Kidney (tissue), 14 donors: ENCODE measurements around the gene GLIPR1L1. TPM values are rescaled to one million over a fixed set of nuclear protein-coding genes. Genes with fewer than 3 reads are reported as not detected.

ENCODE experiments used
- DNase-seq, 5 donors: peaks; one replicate each; pipeline ENCODE4 v3.0.0-alpha.2; 2013 to 2020
- FAIRE-seq: peaks from 2 replicates; lab custom pipeline; 2012; peaks lifted over from hg19 to GRCh38; lab: Jason Lieb, UNC
- H3K27ac ChIP-seq, 2 donors: one replicate each; pipeline ENCODE4 v1.7.0; 2013; ENCODE audit warnings: low read depth in 2 of 2, low read length in 2 of 2, inconsistent platforms in 1 of 2
- H3K27me3 ChIP-seq: one replicate; pipeline ENCODE4 v1.7.1; 2013; ENCODE audit warnings: low read length, inconsistent platforms; ENCODE audit not compliant: control insufficient read depth, insufficient read depth
- H3K36me3 ChIP-seq, 3 donors: one replicate each; pipeline versions ENCODE4 v1.7.0 to v1.7.1; 2013; ENCODE audit warnings: low read length in 3 of 3, control low read depth in 1 of 3, inconsistent platforms in 1 of 3; ENCODE audit not compliant: insufficient read depth in 3 of 3, control insufficient read depth in 2 of 3
- H3K4me1 ChIP-seq, 3 donors: one replicate each; pipeline versions ENCODE4 v1.7.0 to v1.7.1; 2013; ENCODE audit warnings: low read length in 3 of 3, inconsistent platforms in 1 of 3, low read depth in 1 of 3; ENCODE audit not compliant: control insufficient read depth in 2 of 3, insufficient read depth in 2 of 3
- H3K4me3 ChIP-seq, 3 donors: one replicate each; pipeline versions ENCODE4 v1.7.0 to v1.8.1; 2013; ENCODE audit warnings: low read length in 3 of 3, control low read depth in 1 of 3, inconsistent platforms in 1 of 3
- H3K9ac ChIP-seq, 3 donors: one replicate each; pipeline versions ENCODE4 v1.7.0 to v1.7.1; 2013; ENCODE audit warnings: low read length in 3 of 3, control low read depth in 1 of 3, inconsistent platforms in 1 of 3
- H3K9me3 ChIP-seq, 3 donors: one replicate each; pipeline versions ENCODE4 v1.7.0 to v1.7.1; 2013; ENCODE audit warnings: low read length in 3 of 3, control low read depth in 1 of 3, inconsistent platforms in 1 of 3; ENCODE audit not compliant: control insufficient read depth in 2 of 3, insufficient read depth in 1 of 3
- CTCF ChIP-seq: IDR thresholded peaks from 3 replicates; pipeline ENCODE4 v1.5.1; 2012; ENCODE audit warnings: mild to moderate bottlenecking, moderate library complexity, borderline replicate concordance; ENCODE audit not compliant: insufficient read depth; ENCODE audit errors: extremely low read depth
- intact Hi-C: fragments of 100-400 bp; cut with DNase I; formaldehyde crosslinking; loops from one replicate; pipeline ENCODE4 v1.11.1; 2022
- polyA plus RNA-seq: library from polyadenylated mRNA; stranded (reverse); fragments of 350-450 nt; fragmentation: Illumina TruSeq; extraction: RNeasy Lipid Tissue Mini Kit (QIAGEN cat#74804); gene quantifications from one replicate; pipeline ENCODE4 v1.2.3, GENCODE V29; 2014; ENCODE audit warnings: low read depth, low replicate concordance; ENCODE audit not compliant: insufficient read depth
- total RNA-seq: library from RNA; stranded (reverse); fragmentation: NEBNext Ultra II Directional; extraction: Animal tissue kit (Norgen Biotek cat#: 25700); gene quantifications from one replicate; pipeline ENCODE4 v1.2.1, GENCODE V29; 2021
- donor health status: control.
- donor health status: control.
- donor health status: control.
- donor health status: control.
- donor health status: control.
- donor health status: DM: yes; HTN: yes; CAD: no.
- donor health status: Normal renal cell carcinoma (clear cell type).

GLIPR1L1 gene
- total and polyA plus RNA-seq, 2 donors from 2014 or later = not detected

DNA sequence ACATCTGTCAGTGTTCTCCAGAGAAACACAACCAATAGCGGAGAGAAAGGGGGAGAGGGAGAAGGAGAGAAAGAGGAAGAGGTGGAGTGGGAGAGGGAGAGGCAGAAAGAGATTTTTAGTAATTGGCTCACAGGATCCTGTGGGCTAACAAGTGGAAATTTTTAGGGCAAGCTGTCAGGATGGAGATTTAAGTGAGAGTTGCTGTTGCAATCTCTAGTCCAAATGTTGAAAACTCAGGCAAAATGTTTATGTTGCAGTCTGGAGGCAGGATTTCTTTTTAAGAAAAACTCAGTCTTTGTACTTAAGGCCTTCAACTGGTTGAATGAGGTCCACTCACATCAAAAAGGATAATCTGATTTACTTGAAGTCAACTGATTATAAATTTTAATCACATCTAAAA is 43.9 kb downstream of the GLIPR1L1 start:
- Histone ChIP-seq H3K9ac (no peak overlapping the region), H3K27me3 (no peaks in the 10 kb centered on the region), H3K4me3 (no peak overlapping the region), H3K4me1 (no peaks in the 10 kb centered on the region), H3K9me3 (no peaks in the 10 kb centered on the region), H3K36me3 (no peaks in the 10 kb centered on the region), H3K27ac (no peak overlapping the region)
- no peak for TF ChIP-seq CTCF
- DNase-seq (no peak), FAIRE-seq (no peak)
- intact Hi-C loops = no loop called here

DNA sequence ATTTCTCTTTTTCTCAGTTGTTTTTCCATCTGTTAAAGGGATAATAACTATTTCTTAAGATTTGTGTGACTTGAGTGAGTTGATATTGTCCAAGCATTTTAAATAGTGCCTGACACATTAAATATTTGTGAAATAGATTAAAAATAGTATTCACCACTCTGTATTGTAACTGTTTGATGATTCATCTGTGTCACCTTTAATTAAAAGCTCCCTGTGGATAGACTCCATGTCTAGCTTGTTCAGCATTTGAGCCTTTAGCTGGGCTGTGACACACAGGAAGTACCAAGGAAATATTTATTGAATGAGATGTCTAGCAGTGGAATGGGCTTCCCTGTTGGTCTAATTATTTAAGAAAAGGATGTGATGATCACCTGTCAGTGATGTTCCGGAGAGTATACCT is 54.6 kb downstream of the GLIPR1L1 start:
- no peak for TF ChIP-seq CTCF
- no peak overlapping the region for H3K27ac ChIP-seq

GRCh38 chr12:75389706-75390105 is 55.2 kb downstream of the GLIPR1L1 start:
- DNase-seq (no peak), FAIRE-seq (no peak)
- intact Hi-C loops = no loop called here
- peak overlapping the region in 1 of 2 donors; percentile 16 for H3K27ac ChIP-seq
- H3K4me3 ChIP-seq = peak overlapping the region in 2 of 3 donors; percentile 94 to 98
- no peaks in the 10 kb centered on the region for H3K27me3 ChIP-seq
- peaks cover 0 to 11% (median 0%) of the 10 kb centered on the region in 3 donors for H3K4me1 ChIP-seq
- TF ChIP-seq CTCF = no peak
- H3K9me3 ChIP-seq = no peaks in the 10 kb centered on the region
- no peaks in the 10 kb centered on the region for H3K36me3 ChIP-seq
- H3K9ac ChIP-seq = peak overlapping the region in 2 of 3 donors; percentile 0 to 18

More for the DNA sequence above, 54.6 kb downstream of the GLIPR1L1 start:
- Histone ChIP-seq H3K9me3 (no peaks in the 10 kb centered on the region), H3K4me1 (peaks cover 0 to 11% (median 0%) of the 10 kb centered on the region in 3 donors), H3K9ac (peak overlapping the region in 1 of 3 donors; percentile 0), H3K27me3 (no peaks in the 10 kb centered on the region), H3K36me3 (no peaks in the 10 kb centered on the region), H3K4me3 (peak overlapping the region in 2 of 3 donors; percentile 94 to 98)
- DNase-seq (no peak), FAIRE-seq (peak; percentile 51)
- intact Hi-C loops = no loop called here
